ENCODE measurements around the gene ATP8B1. TPM values are rescaled to one million over a fixed set of nuclear protein-coding genes. Genes with fewer than 3 reads are reported as not detected.

ATP8B1 gene
- total RNA-seq, 4 donors from 2014 or later: 21.6 to 32.1 (median 26.8) TPM

DNA sequence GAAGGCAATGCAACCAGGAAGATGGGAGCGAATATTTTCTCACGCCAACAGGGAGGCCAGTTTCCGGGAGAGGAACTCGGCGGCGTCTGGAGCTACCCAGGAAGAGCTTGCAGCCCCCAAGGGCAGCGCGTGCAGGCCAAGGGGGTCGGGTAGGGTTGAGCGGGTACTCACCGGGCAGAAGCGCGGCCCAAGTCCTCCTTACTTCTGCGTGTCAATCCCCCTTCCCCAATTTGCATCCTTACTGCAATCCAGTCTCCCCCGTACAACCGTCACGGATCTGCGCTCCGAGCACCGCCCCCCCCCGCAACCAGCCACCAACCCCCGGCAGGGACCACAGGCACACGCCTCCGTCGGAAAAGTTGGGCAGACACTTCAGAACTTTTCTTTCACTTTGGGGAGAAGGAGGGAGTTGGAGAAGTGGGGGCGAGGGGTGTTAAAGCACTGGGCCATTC, 1.3 kb downstream of the ATP8B1 start:
- intact Hi-C loops (cut with DNase I; ENCODE audit: low total_unique reads): loop anchor here (10.0 kb wide), 1 partner anchor 177 kb away; the partner anchor contains the start of gene NARS1

DNA sequence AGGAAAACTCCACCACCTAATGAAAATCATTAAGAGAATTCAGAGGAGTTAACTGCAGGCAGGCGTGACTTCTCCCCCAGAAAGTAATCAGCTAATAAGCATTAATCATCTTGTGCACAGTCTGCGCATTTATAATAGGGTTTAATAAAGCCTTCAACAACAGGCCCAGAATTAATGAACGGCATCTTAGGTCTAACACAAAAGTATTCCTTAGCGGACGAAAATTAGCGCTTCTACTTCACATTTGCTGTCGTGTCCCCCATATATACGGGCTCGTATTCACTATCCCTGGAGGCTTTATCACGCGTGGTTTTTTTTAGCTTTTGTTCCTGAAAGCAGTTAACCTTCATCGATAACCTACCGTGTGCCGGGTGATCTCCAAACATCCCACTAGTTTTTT, 1.8 kb downstream of the ATP8B1 start:
- no peak for DNase-seq (ENCODE audit: low spot score in 2 of 2)
- TF ChIP-seq POLR2A (IDR thresholded peaks at IDR 0.05): no peak
- TF ChIP-seq, protein P1, sequence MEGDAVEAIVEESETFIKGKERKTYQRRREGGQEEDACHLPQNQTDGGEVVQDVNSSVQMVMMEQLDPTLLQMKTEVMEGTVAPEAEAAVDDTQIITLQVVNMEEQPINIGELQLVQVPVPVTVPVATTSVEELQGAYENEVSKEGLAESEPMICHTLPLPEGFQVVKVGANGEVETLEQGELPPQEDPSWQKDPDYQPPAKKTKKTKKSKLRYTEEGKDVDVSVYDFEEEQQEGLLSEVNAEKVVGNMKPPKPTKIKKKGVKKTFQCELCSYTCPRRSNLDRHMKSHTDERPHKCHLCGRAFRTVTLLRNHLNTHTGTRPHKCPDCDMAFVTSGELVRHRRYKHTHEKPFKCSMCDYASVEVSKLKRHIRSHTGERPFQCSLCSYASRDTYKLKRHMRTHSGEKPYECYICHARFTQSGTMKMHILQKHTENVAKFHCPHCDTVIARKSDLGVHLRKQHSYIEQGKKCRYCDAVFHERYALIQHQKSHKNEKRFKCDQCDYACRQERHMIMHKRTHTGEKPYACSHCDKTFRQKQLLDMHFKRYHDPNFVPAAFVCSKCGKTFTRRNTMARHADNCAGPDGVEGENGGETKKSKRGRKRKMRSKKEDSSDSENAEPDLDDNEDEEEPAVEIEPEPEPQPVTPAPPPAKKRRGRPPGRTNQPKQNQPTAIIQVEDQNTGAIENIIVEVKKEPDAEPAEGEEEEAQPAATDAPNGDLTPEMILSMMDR (IDR thresholded peaks at IDR 0.05): no peak
- WGBS, 2 donors: 27 to 51% methylated on average over 14 of the region's 14 CpGs
- intact Hi-C loops (cut with DNase I; ENCODE audit: low total_unique reads): loop anchor here (10.0 kb wide), 1 partner anchor 177 kb away; the partner anchor contains the start of gene NARS1
- H3K4me3 ChIP-seq (ENCODE audit: low read depth, poor library complexity, severe bottlenecking): peak overlapping the region; percentile 76

More for the DNA sequence above, 1.3 kb downstream of the ATP8B1 start:
- no peak for DNase-seq (ENCODE audit: low spot score in 2 of 2)
- TF ChIP-seq POLR2A (IDR thresholded peaks at IDR 0.05): no peak
- TF ChIP-seq, protein P1 (IDR thresholded peaks at IDR 0.05): no peak
- H3K4me3 ChIP-seq (ENCODE audit: low read depth, poor library complexity, severe bottlenecking): peak overlapping the region; percentile 76
- 11 to 17% methylated on average over 15 to 26 of the region's 26 CpGs for WGBS, 2 donors

DNA sequence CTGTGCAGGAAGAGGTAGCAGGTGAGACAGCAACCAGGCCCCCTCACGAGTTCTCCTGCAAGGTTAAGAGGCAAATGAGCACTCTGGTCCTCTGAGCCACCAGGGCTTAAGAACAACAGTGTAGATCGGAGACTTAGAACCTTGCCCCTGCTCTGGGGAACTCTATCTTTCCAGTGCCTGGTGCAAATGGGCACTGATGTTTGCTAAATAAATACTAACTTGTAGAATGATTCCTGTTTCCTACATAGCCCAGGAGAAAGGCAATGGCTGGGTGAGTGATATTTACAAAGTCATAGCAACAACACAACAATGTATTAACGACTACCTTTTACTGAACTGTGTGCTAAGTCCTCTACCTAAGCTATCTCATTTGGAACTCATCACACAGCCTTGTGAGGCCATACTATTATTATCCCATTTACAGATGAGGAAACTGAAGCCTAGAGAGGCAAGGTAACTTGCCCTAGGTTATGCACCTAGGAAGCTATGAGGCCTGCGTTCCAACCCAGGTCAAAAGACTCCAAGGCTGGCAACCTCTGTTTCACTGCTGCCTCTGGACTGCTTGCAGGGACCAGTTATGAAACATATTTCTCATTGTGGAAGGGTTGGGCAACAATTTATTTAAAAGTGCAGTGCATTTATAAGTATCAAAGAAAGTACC, 4.3 kb downstream of the ATP8B1 start:
- WGBS, 2 donors: 68 to 85% methylated on average over 4 of the region's 4 CpGs
- TF ChIP-seq, protein P1 (IDR thresholded peaks at IDR 0.05): no peak
- TF ChIP-seq POLR2A (IDR thresholded peaks at IDR 0.05): no peak
- no peak overlapping the region for H3K4me3 ChIP-seq (ENCODE audit: low read depth, poor library complexity, severe bottlenecking)
- intact Hi-C loops (cut with DNase I; ENCODE audit: low total_unique reads): no loop called here
- no peak for DNase-seq (ENCODE audit: low spot score in 2 of 2)

DNA sequence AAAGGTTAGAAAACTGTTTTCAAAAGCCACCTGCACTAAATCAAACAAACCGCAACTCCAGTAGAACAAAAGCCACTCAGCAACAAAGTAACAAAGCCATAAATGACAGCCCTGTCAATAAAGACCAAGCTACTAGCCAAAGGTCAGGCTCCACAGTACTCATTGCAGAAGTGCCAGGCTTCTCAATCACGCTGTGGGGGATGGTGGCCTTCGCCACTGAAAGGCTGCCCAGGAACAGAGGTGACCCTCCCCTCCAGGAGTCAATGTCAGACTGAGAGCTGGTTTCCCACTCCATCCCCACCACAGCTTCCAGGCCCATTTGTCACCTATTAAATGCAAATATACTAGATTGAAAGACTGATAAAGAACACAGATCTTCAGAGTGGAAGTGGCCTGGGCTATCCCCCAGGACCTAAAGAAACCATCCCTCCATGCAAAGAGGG, 5.9 kb downstream of the ATP8B1 start:
- 80 to 89% methylated on average over 3 of the region's 3 CpGs for WGBS, 2 donors

DNA sequence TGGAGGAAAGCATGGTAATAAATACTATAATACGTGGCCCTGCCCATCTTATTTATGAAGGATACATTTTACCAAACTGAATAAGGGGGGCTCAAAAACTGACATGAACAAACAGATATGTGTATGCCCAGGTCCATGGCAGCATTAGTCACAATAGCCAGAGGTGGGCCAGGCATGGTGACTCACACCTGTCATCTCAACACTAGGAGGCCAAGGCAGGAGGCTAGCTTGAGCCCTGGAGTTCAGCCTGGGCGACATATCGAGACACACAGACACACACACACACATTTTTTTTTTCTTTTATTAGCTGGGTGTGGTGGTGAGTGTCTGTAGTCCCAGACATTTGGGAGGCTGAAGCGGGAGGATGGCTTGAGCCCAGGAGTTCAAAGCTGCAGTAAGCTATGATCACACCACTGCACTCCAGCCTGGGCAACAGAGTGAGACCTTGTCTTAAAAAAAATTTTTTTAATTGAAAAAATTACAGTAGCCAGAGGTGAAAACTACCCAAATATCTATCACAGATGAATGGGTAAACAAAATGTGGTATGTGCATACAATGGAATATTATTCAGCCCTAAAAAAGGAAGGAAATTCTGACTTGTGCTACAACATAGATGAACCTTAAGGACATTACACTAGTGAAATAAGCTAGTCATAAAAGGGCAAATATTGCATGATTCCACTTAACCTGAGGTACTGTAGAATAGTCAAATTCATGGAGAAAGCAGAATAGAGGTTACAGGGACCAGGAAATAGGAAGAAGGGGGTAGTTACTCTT, 8.0 kb downstream of the ATP8B1 start:
- no peak overlapping the region for H3K4me3 ChIP-seq (ENCODE audit: low read depth, poor library complexity, severe bottlenecking)
- WGBS, 2 donors: 91 to 93% methylated on average over 4 of the region's 4 CpGs
- DNase-seq (ENCODE audit: low spot score in 2 of 2): no peak
- intact Hi-C loops (cut with DNase I; ENCODE audit: low total_unique reads): no loop called here
- TF ChIP-seq POLR2A (IDR thresholded peaks at IDR 0.05): no peak
- TF ChIP-seq, protein P1 (IDR thresholded peaks at IDR 0.05): no peak

More for the DNA sequence above, 5.9 kb downstream of the ATP8B1 start:
- intact Hi-C loops (cut with DNase I; ENCODE audit: low total_unique reads): no loop called here
- H3K4me3 ChIP-seq (ENCODE audit: low read depth, poor library complexity, severe bottlenecking): no peak overlapping the region
- TF ChIP-seq, protein P1 (IDR thresholded peaks at IDR 0.05): no peak
- peak in 1 of 2 donors; percentile 56 for DNase-seq (ENCODE audit: low spot score in 2 of 2)
